ENCODE data around the gene DDR1. TPM values are rescaled to one million over a fixed set of nuclear protein-coding genes. Genes with fewer than 3 reads are reported as not detected.
"Not testable (repeated sequence)": the region's sequence is repeated elsewhere in the genome, so short reads cannot be mapped to it uniquely, and the experiment has no call there.

The DDR1 gene
- total RNA-seq, 1 donor from 2014 or later, result 6.3 TPM

GRCh38 chr6:30854285-30855040, 29.9 kb upstream of the DDR1 start:
- no peak for DNase-seq (ENCODE audit: low read depth in 2 of 2)

- no peak for DNase-seq (ENCODE audit: low read depth in 2 of 2)
Observed at GRCh38 chr6:30855429-30856075, 28.8 kb upstream of the DDR1 start.

- DNase-seq (ENCODE audit: low read depth in 2 of 2), result no peak
Observed at GRCh38 chr6:30857112-30857511, 27.2 kb upstream of the DDR1 start.

GRCh38 chr6:30857549-30857948, 26.8 kb upstream of the DDR1 start:
- no peak for DNase-seq (ENCODE audit: low read depth in 2 of 2)

GRCh38 chr6:30859726-30860125, 24.6 kb upstream of the DDR1 start:
- DNase-seq (ENCODE audit: low read depth in 2 of 2), result not testable (repeated sequence)

- DNase-seq (ENCODE audit: low read depth in 2 of 2), result no peak
Observed at GRCh38 chr6:30861257-30862048, 22.9 kb upstream of the DDR1 start.

- peak; percentile 64 to 92 for DNase-seq (ENCODE audit: low read depth in 2 of 2)
Observed at GRCh38 chr6:30862156-30862875, 22.0 kb upstream of the DDR1 start.

- no peak for DNase-seq (ENCODE audit: low read depth in 2 of 2)
Observed at GRCh38 chr6:30864325-30864724, 20.0 kb upstream of the DDR1 start.

- DNase-seq (ENCODE audit: low read depth in 2 of 2), result not testable (repeated sequence)
Observed at GRCh38 chr6:30869241-30869749, 15.0 kb upstream of the DDR1 start.

GRCh38 chr6:30870546-30870945, 13.8 kb upstream of the DDR1 start:
- no peak for DNase-seq (ENCODE audit: low read depth in 2 of 2)

GRCh38 chr6:30871592-30872183, 12.6 kb upstream of the DDR1 start:
- DNase-seq (ENCODE audit: low read depth in 2 of 2), result no peak

GRCh38 chr6:30873137-30873640, 11.1 kb upstream of the DDR1 start:
- DNase-seq (ENCODE audit: low read depth in 2 of 2), result no peak

- DNase-seq (ENCODE audit: low read depth in 2 of 2), result not testable (repeated sequence)
Observed at GRCh38 chr6:30873795-30874194, 10.5 kb upstream of the DDR1 start.

- DNase-seq (ENCODE audit: low read depth in 2 of 2), result no peak
Observed at GRCh38 chr6:30875244-30876038, 8.9 kb upstream of the DDR1 start.

GRCh38 chr6:30876039-30876730, 8.1 kb upstream of the DDR1 start:
- DNase-seq (ENCODE audit: low read depth in 2 of 2), result peak; percentile 93 to 96

GRCh38 chr6:30877419-30878262, 6.7 kb upstream of the DDR1 start:
- peak; percentile 91 to 94 for DNase-seq (ENCODE audit: low read depth in 2 of 2)

GRCh38 chr6:30879684-30880427, 4.5 kb upstream of the DDR1 start:
- DNase-seq (ENCODE audit: low read depth in 2 of 2), result no peak

All from lung microvascular endothelial cell (primary cell).